H1 (cell line): ENCODE results near the gene UMOD.

Source experiments
- BACH1 ChIP-seq: IDR thresholded peaks from 2 replicates; pipeline ENCODE4 v1.6.1; 2012; ENCODE audit warnings: low read length, improper control_type of control experiment
- CHD2 ChIP-seq: IDR thresholded peaks from 2 replicates; pipeline ENCODE4 v1.6.1; 2012; ENCODE audit warnings: low read length, improper control_type of control experiment
- CTCF ChIP-seq, 3 experiments: IDR thresholded peaks; 1 replicate in 2 of 3; 2 replicates in 1 of 3; pipeline versions ENCODE4 v1.5.1 to v1.6.1; 2011; ENCODE audit warnings: low read length in 3 of 3, mild to moderate bottlenecking in 3 of 3, inconsistent platforms in 2 of 3, low read depth in 1 of 3, moderate library complexity in 1 of 3; ENCODE audit not compliant: insufficient read depth in 1 of 3; ENCODE audit errors: control extremely low read depth in 1 of 3
- FOSL1 ChIP-seq: IDR thresholded peaks from 2 replicates; pipeline ENCODE4 v1.6.1; 2011; ENCODE audit warnings: mild to moderate bottlenecking, low read depth, low read length, moderate library complexity; ENCODE audit not compliant: insufficient read depth
- KDM5A ChIP-seq: fragments of 200-600 bp; IDR thresholded peaks from 2 replicates; pipeline ENCODE4 v1.7.1; 2012; ENCODE audit warnings: mild to moderate bottlenecking, low read length, inconsistent platforms, mixed read lengths
- NRF1 ChIP-seq: IDR thresholded peaks from 2 replicates; pipeline ENCODE4 v1.6.1; 2011; ENCODE audit warnings: mild to moderate bottlenecking, low read depth, low read length, improper control_type of control experiment
- POLR2A ChIP-seq, 2 experiments: IDR thresholded peaks; 1 replicate in 1 of 2; 2 replicates in 1 of 2; pipeline ENCODE4 v1.6.1; 2011; ENCODE audit warnings: low read depth in 2 of 2, low read length in 2 of 2, mild to moderate bottlenecking in 2 of 2; ENCODE audit errors: control extremely low read depth in 1 of 2
- RNF2 ChIP-seq: fragments of 200-900, 300-1000 bp; sonication (generic); IDR thresholded peaks from 2 replicates; pipeline ENCODE4 v1.7.1; 2016; ENCODE audit warnings: borderline replicate concordance, low read depth, mild to moderate bottlenecking, antibody characterized with exemption, low read length; ENCODE audit not compliant: poor library complexity, severe bottlenecking; ENCODE audit errors: missing control alignments
- SRF ChIP-seq: IDR thresholded peaks from 2 replicates; pipeline ENCODE4 v1.6.1; 2011; ENCODE audit warnings: mild to moderate bottlenecking, low read depth, low read length, moderate library complexity
- YY1 ChIP-seq: IDR thresholded peaks from 2 replicates; pipeline ENCODE4 v1.6.1; 2011; ENCODE audit warnings: low read depth, mild to moderate bottlenecking, low read length
- ZNF274 ChIP-seq: IDR thresholded peaks from 2 replicates; pipeline ENCODE4 v1.7.0; 2012; ENCODE audit warnings: low read length, borderline replicate concordance; ENCODE audit errors: extremely low read depth

GRCh38 chr16:20372701-20373100 lies 20.2 kb upstream of the UMOD start:
- TF ChIP-seq CTCF (IDR thresholded peaks at IDR 0.05; ENCODE audit: control extremely low read depth in 1 of 3, insufficient read depth in 1 of 3, low read depth in 1 of 3, low read length in 3 of 3) (no peak), POLR2A (IDR thresholded peaks at IDR 0.05; ENCODE audit: control extremely low read depth in 1 of 2, low read depth in 2 of 2, low read length in 2 of 2) (no peak), RNF2 (no peak), SRF (no peak), CHD2 (no peak), YY1 (no peak), ZNF274 (no peak), KDM5A (no peak), NRF1 (no peak), BACH1 (no peak), FOSL1 (no peak)
